GM23338 (cell line): ENCODE results near the gene TMEM114. TPM values are rescaled to one million over a fixed set of nuclear protein-coding genes. Genes with fewer than 3 reads are reported as not detected.

Experiments
- ATAC-seq: fragments of 200-7000 bp; cut with Tn5 transposase; 3 replicates; pipeline ENCODE4 v1.9.1; 2020
- DNase-seq: peaks from one replicate; pipeline ENCODE4 v3.0.0-alpha.2; 2015; ENCODE audit warnings: low spot score
- H2AFZ ChIP-seq: fragments of 200-600 bp; sonication (generic); 2 replicates; pipeline ENCODE4 v1.8.0; 2016; ENCODE audit warnings: antibody characterized with exemption, mild to moderate bottlenecking, moderate library complexity
- H3F3A ChIP-seq: fragments of 200-600 bp; sonication (generic); replicated peaks from 2 replicates; pipeline ENCODE4 v1.8.0; 2017; ENCODE audit warnings: antibody characterized with exemption, mixed run types, low read depth
- H3K27ac ChIP-seq: fragments of 200-600 bp; sonication (generic); 2 replicates; pipeline ENCODE4 v1.6.1; 2016; ENCODE audit warnings: low read depth
- H3K27me3 ChIP-seq: fragments of 200-600 bp; sonication (generic); 2 replicates; pipeline ENCODE4 v1.8.0; 2016; ENCODE audit warnings: mild to moderate bottlenecking, mixed run types, moderate library complexity; ENCODE audit not compliant: insufficient read depth
- H3K36me3 ChIP-seq: fragments of 200-600 bp; sonication (generic); 2 replicates; pipeline ENCODE4 v1.8.0; 2016; ENCODE audit warnings: mild to moderate bottlenecking; ENCODE audit not compliant: insufficient read depth
- H3K4me1 ChIP-seq: fragments of 200-600 bp; sonication (generic); 2 replicates; pipeline ENCODE4 v1.8.0; 2016; ENCODE audit warnings: mild to moderate bottlenecking, moderate library complexity; ENCODE audit not compliant: insufficient read depth
- H3K4me2 ChIP-seq: fragments of 200-600 bp; sonication (generic); 2 replicates; pipeline ENCODE4 v1.7.1; 2017; ENCODE audit warnings: mixed run types
- H3K4me3 ChIP-seq: fragments of 200-600 bp; sonication (generic); 2 replicates; pipeline ENCODE4 v1.6.1; 2016; ENCODE audit warnings: mixed run types
- H3K79me2 ChIP-seq: fragments of 200-600 bp; sonication (generic); replicated peaks from 2 replicates; pipeline ENCODE4 v1.8.0; 2017; ENCODE audit warnings: mild to moderate bottlenecking; ENCODE audit not compliant: insufficient read depth
- H3K9me2 ChIP-seq: fragments of 200-600 bp; sonication (generic); 2 replicates; pipeline ENCODE4 v1.8.0; 2017; ENCODE audit not compliant: insufficient read depth
- H4K20me1 ChIP-seq: fragments of 200-600 bp; sonication (generic); replicated peaks from 2 replicates; pipeline ENCODE4 v1.8.0; 2017; ENCODE audit warnings: mild to moderate bottlenecking; ENCODE audit not compliant: insufficient read depth
- H3K27ac Mint-ChIP-seq: 2 replicates; pipeline ENCODE4 v1.8.0; 2020; ENCODE audit warnings: inconsistent platforms, mild to moderate bottlenecking, moderate library complexity, mixed read lengths
- H3K27me3 Mint-ChIP-seq: 3 replicates; pipeline ENCODE4 v1.8.0; 2022; ENCODE audit warnings: low read depth, mild to moderate bottlenecking, moderate library complexity, mixed read lengths, inconsistent platforms; ENCODE audit not compliant: insufficient read depth, poor library complexity
- H3K36me3 Mint-ChIP-seq: 3 replicates; pipeline ENCODE4 v1.8.0; 2021; ENCODE audit warnings: low read depth, mild to moderate bottlenecking, inconsistent platforms, moderate library complexity, mixed read lengths
- H3K4me1 Mint-ChIP-seq: 3 replicates; pipeline ENCODE4 v1.8.0; 2020; ENCODE audit warnings: mild to moderate bottlenecking, inconsistent platforms, mixed read lengths
- H3K4me3 Mint-ChIP-seq: 3 replicates; pipeline ENCODE4 v1.8.0; 2021; ENCODE audit warnings: moderate library complexity, mild to moderate bottlenecking, inconsistent platforms, mixed read lengths
- H3K9me3 Mint-ChIP-seq: 3 replicates; pipeline ENCODE4 v1.8.0; 2020; ENCODE audit warnings: moderate library complexity, mild to moderate bottlenecking, inconsistent platforms, mixed read lengths
- CREB1 ChIP-seq: fragments of 250-450 bp; sonication (Bioruptor Pico); IDR thresholded peaks from 2 replicates; pipeline ENCODE4 v1.5.0; 2020; ENCODE audit warnings: low read depth, mild to moderate bottlenecking, moderate library complexity
- EZH2phosphoT487 ChIP-seq: fragments of 200-600 bp; sonication (generic); IDR thresholded peaks from one replicate; pipeline ENCODE4 v1.8.1; 2018; ENCODE audit warnings: antibody characterized with exemption; ENCODE audit not compliant: unreplicated experiment
- JUNB ChIP-seq: IDR thresholded peaks from one replicate; pipeline ENCODE4 v1.6.1; 2016; ENCODE audit warnings: antibody characterized with exemption; ENCODE audit not compliant: unreplicated experiment
- NANOG ChIP-seq: IDR thresholded peaks from 2 replicates; pipeline ENCODE4 v1.6.1; 2016; ENCODE audit warnings: antibody characterized with exemption, borderline replicate concordance
- POLR2AphosphoS5 ChIP-seq: IDR thresholded peaks from 2 replicates; pipeline ENCODE4 v1.6.1; 2016; ENCODE audit warnings: antibody characterized with exemption, low read depth
- STAT1 ChIP-seq: IDR thresholded peaks from one replicate; pipeline ENCODE4 v1.6.1; 2016; ENCODE audit warnings: antibody characterized with exemption; ENCODE audit not compliant: unreplicated experiment
- ZNF114 ChIP-seq: fragments of 250-450 bp; sonication (Bioruptor Pico); IDR thresholded peaks from 2 replicates; pipeline ENCODE4 v1.5.0; 2020; ENCODE audit warnings: mild to moderate bottlenecking, moderate library complexity
- polyA plus RNA-seq: library from polyadenylated mRNA; unstranded; fragments of >200 nt; fragmentation: Nextera tagmentation; extraction: Ambion mirVana; gene quantifications from 2 replicates; pipeline ENCODE4 v1.2.1, GENCODE V29; 2016
- total RNA-seq: library from RNA; depleted of rRNA; stranded (reverse); fragments of >200 nt; shearing (Covaris generic); gene quantifications from 2 replicates; pipeline ENCODE4 v1.2.3, GENCODE V29; 2014
- TF ChIP-seq, protein P1 (sequence below), 2 experiments: fragments of 200-600 bp in 1 of 2; sonication (generic) in 1 of 2; conservative IDR thresholded peaks; 2 replicates each; pipeline versions ENCODE4 v1.5.1 to v1.6.1; 2016 to 2017; ENCODE audit warnings: antibody characterized with exemption in 2 of 2, low read depth in 2 of 2, mild to moderate bottlenecking in 2 of 2, moderate library complexity in 1 of 2
- TF ChIP-seq, protein P2 (sequence below): IDR thresholded peaks from 2 replicates; pipeline ENCODE4 v1.6.1; 2016; ENCODE audit warnings: antibody characterized with exemption
- TF ChIP-seq, protein P3 (sequence below): fragments of 250-450 bp; sonication (Bioruptor Pico); IDR thresholded peaks from 2 replicates; pipeline ENCODE4 v1.5.0; 2020; ENCODE audit warnings: mild to moderate bottlenecking, moderate library complexity

Gene TMEM114
- total and polyA plus RNA-seq, 2 experiments from 2014 or later, result 0.47 to 0.52 TPM

DNA sequence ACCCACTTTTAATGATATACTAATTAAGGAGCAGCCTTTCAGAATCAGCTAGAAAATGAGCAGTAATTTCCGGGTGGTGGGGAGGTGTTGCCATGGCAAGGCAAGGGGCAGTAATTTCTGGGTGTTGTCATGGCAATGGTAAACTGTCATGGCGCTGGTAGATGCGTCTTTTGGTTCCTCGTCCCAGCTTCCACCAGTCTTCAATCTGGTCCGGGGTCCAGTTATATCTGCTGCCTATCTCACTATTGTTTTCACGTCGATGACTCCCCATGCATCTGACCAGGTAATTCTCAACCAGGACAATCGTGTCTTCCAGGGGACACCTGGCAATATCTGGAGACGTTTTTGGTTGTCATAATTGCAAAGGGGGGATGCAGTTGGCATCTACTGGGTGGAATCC lies 34.9 kb downstream of the TMEM114 start:
- no peak overlapping the region for H3K4me2 ChIP-seq
- peaks cover 11% of the 10 kb centered on the region for H3K4me1 Mint-ChIP-seq
- no peaks in the 10 kb centered on the region for H4K20me1 ChIP-seq
- ATAC-seq, result no peak
- no peak for TF ChIP-seq CREB1
- no peak for TF ChIP-seq ZNF114 (CRISPR knock-in tag)
- no peak for TF ChIP-seq NANOG
- no peak for TF ChIP-seq STAT1
- TF ChIP-seq, protein P1, sequence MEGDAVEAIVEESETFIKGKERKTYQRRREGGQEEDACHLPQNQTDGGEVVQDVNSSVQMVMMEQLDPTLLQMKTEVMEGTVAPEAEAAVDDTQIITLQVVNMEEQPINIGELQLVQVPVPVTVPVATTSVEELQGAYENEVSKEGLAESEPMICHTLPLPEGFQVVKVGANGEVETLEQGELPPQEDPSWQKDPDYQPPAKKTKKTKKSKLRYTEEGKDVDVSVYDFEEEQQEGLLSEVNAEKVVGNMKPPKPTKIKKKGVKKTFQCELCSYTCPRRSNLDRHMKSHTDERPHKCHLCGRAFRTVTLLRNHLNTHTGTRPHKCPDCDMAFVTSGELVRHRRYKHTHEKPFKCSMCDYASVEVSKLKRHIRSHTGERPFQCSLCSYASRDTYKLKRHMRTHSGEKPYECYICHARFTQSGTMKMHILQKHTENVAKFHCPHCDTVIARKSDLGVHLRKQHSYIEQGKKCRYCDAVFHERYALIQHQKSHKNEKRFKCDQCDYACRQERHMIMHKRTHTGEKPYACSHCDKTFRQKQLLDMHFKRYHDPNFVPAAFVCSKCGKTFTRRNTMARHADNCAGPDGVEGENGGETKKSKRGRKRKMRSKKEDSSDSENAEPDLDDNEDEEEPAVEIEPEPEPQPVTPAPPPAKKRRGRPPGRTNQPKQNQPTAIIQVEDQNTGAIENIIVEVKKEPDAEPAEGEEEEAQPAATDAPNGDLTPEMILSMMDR (conservative IDR thresholded peaks at IDR 0.05; ENCODE audit: low read depth in 2 of 2), result no peak
- TF ChIP-seq POLR2AphosphoS5, result no peak
- TF ChIP-seq, protein P2, sequence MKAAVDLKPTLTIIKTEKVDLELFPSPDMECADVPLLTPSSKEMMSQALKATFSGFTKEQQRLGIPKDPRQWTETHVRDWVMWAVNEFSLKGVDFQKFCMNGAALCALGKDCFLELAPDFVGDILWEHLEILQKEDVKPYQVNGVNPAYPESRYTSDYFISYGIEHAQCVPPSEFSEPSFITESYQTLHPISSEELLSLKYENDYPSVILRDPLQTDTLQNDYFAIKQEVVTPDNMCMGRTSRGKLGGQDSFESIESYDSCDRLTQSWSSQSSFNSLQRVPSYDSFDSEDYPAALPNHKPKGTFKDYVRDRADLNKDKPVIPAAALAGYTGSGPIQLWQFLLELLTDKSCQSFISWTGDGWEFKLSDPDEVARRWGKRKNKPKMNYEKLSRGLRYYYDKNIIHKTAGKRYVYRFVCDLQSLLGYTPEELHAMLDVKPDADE, result no peak
- H3K36me3 Mint-ChIP-seq, result no peaks in the 10 kb centered on the region
- H3K27ac Mint-ChIP-seq, result no peak overlapping the region
- no peaks in the 10 kb centered on the region for H3F3A ChIP-seq
- H2AFZ ChIP-seq, result no peak overlapping the region
- no peak overlapping the region for H3K4me3 ChIP-seq
- no peak overlapping the region for H3K27ac ChIP-seq
- no peaks in the 10 kb centered on the region for H3K36me3 ChIP-seq
- no peak for DNase-seq
- no peaks in the 10 kb centered on the region for H3K27me3 ChIP-seq
- peaks cover 9% of the 10 kb centered on the region for H3K27me3 Mint-ChIP-seq
- H3K9me2 ChIP-seq, result no peaks in the 10 kb centered on the region
- H3K9me3 Mint-ChIP-seq, result no peaks in the 10 kb centered on the region
- H3K79me2 ChIP-seq, result no peaks in the 10 kb centered on the region
- H3K4me3 Mint-ChIP-seq, result no peak overlapping the region
- H3K4me1 ChIP-seq, result no peaks in the 10 kb centered on the region

DNA sequence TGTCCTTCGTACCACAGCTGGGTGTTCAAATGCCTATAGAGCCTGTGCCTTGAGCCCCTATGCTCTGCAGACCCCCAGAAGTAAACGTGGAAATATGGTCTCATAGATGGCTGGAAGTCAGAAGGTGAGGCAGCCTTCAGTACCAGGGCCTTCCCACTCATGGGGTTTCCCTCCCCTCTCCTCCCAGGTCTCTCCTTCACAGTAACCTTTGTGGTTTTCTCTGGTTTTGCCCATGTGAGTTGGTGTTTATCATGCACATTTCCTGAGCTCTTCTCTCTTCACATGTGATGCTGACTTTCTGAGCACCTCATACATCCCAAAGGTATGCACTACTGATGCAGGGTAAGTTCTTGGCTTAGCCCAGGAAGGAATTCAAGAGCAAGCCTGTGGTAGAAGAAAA lies 35.4 kb downstream of the TMEM114 start:
- Mint-ChIP-seq H3K4me3 (no peak overlapping the region), H3K27me3 (peaks cover 9% of the 10 kb centered on the region), H3K4me1 (peaks cover 11% of the 10 kb centered on the region), H3K9me3 (no peaks in the 10 kb centered on the region), H3K36me3 (no peaks in the 10 kb centered on the region), H3K27ac (no peak overlapping the region)
- no peak overlapping the region for H3K4me3 ChIP-seq
- no peaks in the 10 kb centered on the region for H3K4me1 ChIP-seq
- no peak overlapping the region for H2AFZ ChIP-seq
- no peaks in the 10 kb centered on the region for H3K36me3 ChIP-seq
- no peak for ATAC-seq
- H3K4me2 ChIP-seq, result no peak overlapping the region
- no peak for DNase-seq
- H3K27me3 ChIP-seq, result no peaks in the 10 kb centered on the region
- H3K79me2 ChIP-seq, result no peaks in the 10 kb centered on the region
- H4K20me1 ChIP-seq, result no peaks in the 10 kb centered on the region
- H3K27ac ChIP-seq, result no peak overlapping the region
- H3F3A ChIP-seq, result no peaks in the 10 kb centered on the region
- no peaks in the 10 kb centered on the region for H3K9me2 ChIP-seq
- no peak for TF ChIP-seq JUNB
- TF ChIP-seq STAT1, result no peak
- no peak for TF ChIP-seq POLR2AphosphoS5
- TF ChIP-seq, protein P2, result no peak
- TF ChIP-seq, protein P3, sequence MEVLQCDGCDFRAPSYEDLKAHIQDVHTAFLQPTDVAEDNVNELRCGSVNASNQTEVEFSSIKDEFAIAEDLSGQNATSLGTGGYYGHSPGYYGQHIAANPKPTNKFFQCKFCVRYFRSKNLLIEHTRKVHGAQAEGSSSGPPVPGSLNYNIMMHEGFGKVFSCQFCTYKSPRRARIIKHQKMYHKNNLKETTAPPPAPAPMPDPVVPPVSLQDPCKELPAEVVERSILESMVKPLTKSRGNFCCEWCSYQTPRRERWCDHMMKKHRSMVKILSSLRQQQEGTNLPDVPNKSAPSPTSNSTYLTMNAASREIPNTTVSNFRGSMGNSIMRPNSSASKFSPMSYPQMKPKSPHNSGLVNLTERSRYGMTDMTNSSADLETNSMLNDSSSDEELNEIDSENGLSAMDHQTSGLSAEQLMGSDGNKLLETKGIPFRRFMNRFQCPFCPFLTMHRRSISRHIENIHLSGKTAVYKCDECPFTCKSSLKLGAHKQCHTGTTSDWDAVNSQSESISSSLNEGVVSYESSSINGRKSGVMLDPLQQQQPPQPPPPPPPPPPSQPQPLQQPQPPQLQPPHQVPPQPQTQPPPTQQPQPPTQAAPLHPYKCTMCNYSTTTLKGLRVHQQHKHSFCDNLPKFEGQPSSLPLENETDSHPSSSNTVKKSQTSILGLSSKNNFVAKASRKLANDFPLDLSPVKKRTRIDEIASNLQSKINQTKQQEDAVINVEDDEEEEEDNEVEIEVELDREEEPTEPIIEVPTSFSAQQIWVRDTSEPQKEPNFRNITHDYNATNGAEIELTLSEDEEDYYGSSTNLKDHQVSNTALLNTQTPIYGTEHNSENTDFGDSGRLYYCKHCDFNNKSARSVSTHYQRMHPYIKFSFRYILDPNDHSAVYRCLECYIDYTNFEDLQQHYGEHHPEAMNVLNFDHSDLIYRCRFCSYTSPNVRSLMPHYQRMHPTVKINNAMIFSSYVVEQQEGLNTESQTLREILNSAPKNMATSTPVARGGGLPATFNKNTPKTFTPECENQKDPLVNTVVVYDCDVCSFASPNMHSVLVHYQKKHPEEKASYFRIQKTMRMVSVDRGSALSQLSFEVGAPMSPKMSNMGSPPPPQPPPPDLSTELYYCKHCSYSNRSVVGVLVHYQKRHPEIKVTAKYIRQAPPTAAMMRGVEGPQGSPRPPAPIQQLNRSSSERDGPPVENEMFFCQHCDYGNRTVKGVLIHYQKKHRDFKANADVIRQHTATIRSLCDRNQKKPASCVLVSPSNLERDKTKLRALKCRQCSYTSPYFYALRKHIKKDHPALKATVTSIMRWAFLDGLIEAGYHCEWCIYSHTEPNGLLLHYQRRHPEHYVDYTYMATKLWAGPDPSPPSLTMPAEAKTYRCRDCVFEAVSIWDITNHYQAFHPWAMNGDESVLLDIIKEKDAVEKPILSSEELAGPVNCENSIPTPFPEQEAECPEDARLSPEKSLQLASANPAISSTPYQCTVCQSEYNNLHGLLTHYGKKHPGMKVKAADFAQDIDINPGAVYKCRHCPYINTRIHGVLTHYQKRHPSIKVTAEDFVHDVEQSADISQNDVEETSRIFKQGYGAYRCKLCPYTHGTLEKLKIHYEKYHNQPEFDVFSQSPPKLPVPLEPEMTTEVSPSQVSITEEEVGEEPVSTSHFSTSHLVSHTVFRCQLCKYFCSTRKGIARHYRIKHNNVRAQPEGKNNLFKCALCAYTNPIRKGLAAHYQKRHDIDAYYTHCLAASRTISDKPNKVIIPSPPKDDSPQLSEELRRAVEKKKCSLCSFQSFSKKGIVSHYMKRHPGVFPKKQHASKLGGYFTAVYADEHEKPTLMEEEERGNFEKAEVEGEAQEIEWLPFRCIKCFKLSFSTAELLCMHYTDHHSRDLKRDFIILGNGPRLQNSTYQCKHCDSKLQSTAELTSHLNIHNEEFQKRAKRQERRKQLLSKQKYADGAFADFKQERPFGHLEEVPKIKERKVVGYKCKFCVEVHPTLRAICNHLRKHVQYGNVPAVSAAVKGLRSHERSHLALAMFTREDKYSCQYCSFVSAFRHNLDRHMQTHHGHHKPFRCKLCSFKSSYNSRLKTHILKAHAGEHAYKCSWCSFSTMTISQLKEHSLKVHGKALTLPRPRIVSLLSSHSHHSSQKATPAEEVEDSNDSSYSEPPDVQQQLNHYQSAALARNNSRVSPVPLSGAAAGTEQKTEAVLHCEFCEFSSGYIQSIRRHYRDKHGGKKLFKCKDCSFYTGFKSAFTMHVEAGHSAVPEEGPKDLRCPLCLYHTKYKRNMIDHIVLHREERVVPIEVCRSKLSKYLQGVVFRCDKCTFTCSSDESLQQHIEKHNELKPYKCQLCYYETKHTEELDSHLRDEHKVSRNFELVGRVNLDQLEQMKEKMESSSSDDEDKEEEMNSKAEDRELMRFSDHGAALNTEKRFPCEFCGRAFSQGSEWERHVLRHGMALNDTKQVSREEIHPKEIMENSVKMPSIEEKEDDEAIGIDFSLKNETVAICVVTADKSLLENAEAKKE, result no peak
- no peak for TF ChIP-seq ZNF114 (CRISPR knock-in tag)
- TF ChIP-seq EZH2phosphoT487, result no peak
- no peak for TF ChIP-seq CREB1
